Neuronal stem cell (in vitro differentiated cells): ENCODE results near the gene PDE8A.

Experiments
- DNase-seq: peaks from one replicate; pipeline ENCODE4 v3.0.0-alpha.2; 2013; ENCODE audit warnings: low spot score
- H2AFZ ChIP-seq: one replicate; pipeline ENCODE4 v1.6.1; 2013; ENCODE audit warnings: mild to moderate bottlenecking, low read length, inconsistent platforms
- H2AK5ac ChIP-seq: 2 replicates; pipeline ENCODE4 v1.6.1; 2013; ENCODE audit warnings: low read depth, mild to moderate bottlenecking, inconsistent platforms, low read length, moderate library complexity, mixed read lengths
- H2BK120ac ChIP-seq: 2 replicates; pipeline ENCODE4 v1.6.1; 2013; ENCODE audit warnings: low read depth, mild to moderate bottlenecking, inconsistent platforms, low read length, moderate library complexity, mixed read lengths
- H2BK12ac ChIP-seq: one replicate; pipeline ENCODE4 v1.6.1; 2013; ENCODE audit warnings: low read length, inconsistent platforms
- H2BK15ac ChIP-seq: 2 replicates; pipeline ENCODE4 v1.6.1; 2013; ENCODE audit warnings: mild to moderate bottlenecking, low read length, inconsistent platforms, mixed read lengths
- H2BK5ac ChIP-seq: one replicate; pipeline ENCODE4 v1.6.1; 2013; ENCODE audit warnings: inconsistent platforms, mild to moderate bottlenecking, low read length, moderate library complexity
- H3K14ac ChIP-seq: one replicate; pipeline ENCODE4 v1.6.1; 2013; ENCODE audit warnings: low read length, inconsistent platforms
- H3K18ac ChIP-seq: 2 replicates; pipeline ENCODE4 v1.6.1; 2013; ENCODE audit warnings: low read length, inconsistent platforms
- H3K23ac ChIP-seq: 2 replicates; pipeline ENCODE4 v1.6.1; 2013; ENCODE audit warnings: low read depth, mild to moderate bottlenecking, mixed read lengths, low read length, inconsistent platforms; ENCODE audit not compliant: poor library complexity
- H3K27ac ChIP-seq: replicated peaks from 3 replicates; pipeline ENCODE4 v1.5.1; 2013; ENCODE audit warnings: low read length, inconsistent platforms
- H3K27me3 ChIP-seq, 3 experiments: 2 replicates each; pipeline ENCODE4 v1.6.1; 2013; ENCODE audit warnings: low read length in 3 of 3, mild to moderate bottlenecking in 2 of 3, inconsistent platforms in 1 of 3, low read depth in 1 of 3, mixed read lengths in 1 of 3, moderate library complexity in 1 of 3; ENCODE audit not compliant: control insufficient read depth in 3 of 3, insufficient read depth in 3 of 3
- H3K36me3 ChIP-seq, 2 donors: replicated peaks in 1 of 2; 2 replicates each; pipeline ENCODE4 v1.6.1; 2013; ENCODE audit warnings: low read length in 2 of 2; ENCODE audit not compliant: control insufficient read depth in 2 of 2, insufficient read depth in 2 of 2
- H3K4ac ChIP-seq: 2 replicates; pipeline ENCODE4 v1.6.1; 2013; ENCODE audit warnings: inconsistent platforms, mild to moderate bottlenecking, low read length, moderate library complexity
- H3K4me1 ChIP-seq, 2 donors: 1 replicate in 1 of 2; 2 replicates in 1 of 2; pipeline ENCODE4 v1.6.1; 2013; ENCODE audit warnings: low read length in 2 of 2, low read depth in 1 of 2; ENCODE audit not compliant: control insufficient read depth in 2 of 2, insufficient read depth in 1 of 2
- H3K4me2 ChIP-seq: one replicate; pipeline ENCODE4 v1.6.1; 2013; ENCODE audit warnings: mild to moderate bottlenecking, low read length, inconsistent platforms; ENCODE audit not compliant: insufficient read depth, poor library complexity, severe bottlenecking
- H3K4me3 ChIP-seq, 2 donors: 2 replicates each; pipeline ENCODE4 v1.5.1; 2013; ENCODE audit warnings: low read length in 2 of 2, mild to moderate bottlenecking in 2 of 2, inconsistent platforms in 1 of 2, moderate library complexity in 1 of 2
- H3K79me1 ChIP-seq: one replicate; pipeline ENCODE4 v1.6.1; 2013; ENCODE audit warnings: low read depth, mild to moderate bottlenecking, inconsistent platforms, low read length, moderate library complexity
- H3K9ac ChIP-seq: one replicate; pipeline ENCODE4 v1.6.1; 2013; ENCODE audit warnings: mild to moderate bottlenecking, low read depth, low read length, inconsistent platforms; ENCODE audit not compliant: poor library complexity
- H3K9me3 ChIP-seq, 2 donors: replicated peaks in 1 of 2; 2 replicates each; pipeline versions ENCODE3 to v1.6.1; 2013; ENCODE audit warnings: low read length in 2 of 2, mild to moderate bottlenecking in 2 of 2, inconsistent platforms in 1 of 2, low read depth in 1 of 2, mixed read lengths in 1 of 2, moderate library complexity in 1 of 2; ENCODE audit not compliant: control insufficient read depth in 2 of 2, insufficient read depth in 1 of 2
- H4K8ac ChIP-seq: one replicate; pipeline ENCODE4 v1.6.1; 2013; ENCODE audit warnings: low read depth, mild to moderate bottlenecking, inconsistent platforms, low read length, moderate library complexity
- H4K91ac ChIP-seq: one replicate; pipeline ENCODE4 v1.6.1; 2013; ENCODE audit warnings: low read length, low read depth, mild to moderate bottlenecking, inconsistent platforms; ENCODE audit not compliant: poor library complexity
- WGBS, 2 donors: extraction: QIAGEN DNeasy Blood & Tissue Kit; methylation state at CpG; one replicate each; pipeline ENCODE4 v1.1.7; 2013; ENCODE audit warnings: missing lambda C conversion rate in 2 of 2, mixed read lengths in 1 of 2; ENCODE audit not compliant: insufficient read length in 2 of 2, insufficient replicate concordance in 1 of 2; ENCODE audit errors: extremely low coverage in 2 of 2; 5-methylcytosine and 5-hydroxymethylcytosine counted together

The PDE8A gene

DNA sequence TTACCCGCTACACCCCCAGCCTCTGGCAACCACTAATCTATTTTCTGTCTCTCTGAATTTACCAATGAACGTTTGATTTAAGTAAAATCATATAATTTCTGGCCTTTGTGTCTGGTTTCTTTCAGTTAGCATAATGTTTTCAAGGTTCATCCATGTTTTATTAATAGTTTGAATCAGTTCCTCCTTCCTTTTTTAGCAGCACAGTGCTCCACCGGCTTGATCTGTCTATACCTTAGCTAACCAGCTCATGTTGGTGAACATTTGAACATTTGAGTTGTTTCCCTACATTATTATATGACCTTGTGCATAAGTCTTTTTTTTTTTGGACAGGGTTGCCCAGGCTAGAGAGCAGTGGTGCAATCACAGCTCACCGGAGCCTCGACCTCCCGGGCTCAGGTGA is 33.3 kb downstream of the PDE8A start:
- Histone ChIP-seq H3K27me3 (no peaks in the 10 kb centered on the region), H2AK5ac (no peak overlapping the region), H3K79me1 (no peaks in the 10 kb centered on the region), H3K14ac (no peak overlapping the region), H3K4me1 (no peaks in the 10 kb centered on the region), H2AFZ (no peak overlapping the region), H2BK12ac (no peak overlapping the region), H3K4ac (no peak overlapping the region), H3K4me3 (no peak overlapping the region), H3K27ac (no peak overlapping the region), H4K8ac (no peak overlapping the region), H2BK15ac (no peak overlapping the region), H2BK120ac (no peak overlapping the region), H3K36me3 (no peaks in the 10 kb centered on the region), H2BK5ac (no peak overlapping the region), H4K91ac (no peak overlapping the region), H3K9me3 (no peaks in the 10 kb centered on the region), H3K23ac (no peak overlapping the region), H3K4me2 (no peak overlapping the region), H3K18ac (no peak overlapping the region), H3K9ac (no peak overlapping the region)
- no peak for DNase-seq
- no CpG with 5 or more reads among the region's 6 CpGs for WGBS, 2 donors

DNA sequence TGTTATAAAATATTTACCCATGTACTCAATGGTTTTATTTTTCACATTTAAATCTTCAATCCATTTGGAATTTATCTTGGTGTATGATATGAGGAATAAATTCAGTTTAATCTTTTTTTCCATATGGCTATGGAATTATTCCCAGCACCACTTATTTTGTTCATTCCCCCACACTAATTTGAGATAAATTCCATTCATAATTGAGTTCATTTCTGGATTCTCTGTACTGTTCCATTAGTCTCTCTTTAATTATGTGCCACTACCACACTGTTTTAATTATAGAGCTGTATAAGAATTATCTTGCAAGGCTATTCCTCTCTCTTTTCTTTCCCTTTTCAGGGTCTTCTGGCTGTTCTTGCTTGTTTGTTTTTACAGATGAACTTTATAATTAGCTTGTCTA is 34.6 kb downstream of the PDE8A start:
- H3K27me3 ChIP-seq = no peaks in the 10 kb centered on the region
- H2BK120ac ChIP-seq = no peak overlapping the region
- no peak overlapping the region for H4K8ac ChIP-seq
- no peak for DNase-seq
- H2AK5ac ChIP-seq = no peak overlapping the region
- no peak overlapping the region for H3K14ac ChIP-seq
- no peak overlapping the region for H2BK5ac ChIP-seq
- no peaks in the 10 kb centered on the region for H3K9me3 ChIP-seq
- H2BK15ac ChIP-seq = no peak overlapping the region
- no peaks in the 10 kb centered on the region for H3K4me1 ChIP-seq
- H2AFZ ChIP-seq = no peak overlapping the region
- H3K4me2 ChIP-seq = no peak overlapping the region
- no peak overlapping the region for H3K27ac ChIP-seq
- H3K23ac ChIP-seq = no peak overlapping the region
- no peak overlapping the region for H3K18ac ChIP-seq
- no peak overlapping the region for H3K4ac ChIP-seq
- no peaks in the 10 kb centered on the region for H3K36me3 ChIP-seq
- H4K91ac ChIP-seq = no peak overlapping the region
- no peaks in the 10 kb centered on the region for H3K79me1 ChIP-seq
- H3K4me3 ChIP-seq = no peak overlapping the region
- no peak overlapping the region for H3K9ac ChIP-seq
- no peak overlapping the region for H2BK12ac ChIP-seq

DNA sequence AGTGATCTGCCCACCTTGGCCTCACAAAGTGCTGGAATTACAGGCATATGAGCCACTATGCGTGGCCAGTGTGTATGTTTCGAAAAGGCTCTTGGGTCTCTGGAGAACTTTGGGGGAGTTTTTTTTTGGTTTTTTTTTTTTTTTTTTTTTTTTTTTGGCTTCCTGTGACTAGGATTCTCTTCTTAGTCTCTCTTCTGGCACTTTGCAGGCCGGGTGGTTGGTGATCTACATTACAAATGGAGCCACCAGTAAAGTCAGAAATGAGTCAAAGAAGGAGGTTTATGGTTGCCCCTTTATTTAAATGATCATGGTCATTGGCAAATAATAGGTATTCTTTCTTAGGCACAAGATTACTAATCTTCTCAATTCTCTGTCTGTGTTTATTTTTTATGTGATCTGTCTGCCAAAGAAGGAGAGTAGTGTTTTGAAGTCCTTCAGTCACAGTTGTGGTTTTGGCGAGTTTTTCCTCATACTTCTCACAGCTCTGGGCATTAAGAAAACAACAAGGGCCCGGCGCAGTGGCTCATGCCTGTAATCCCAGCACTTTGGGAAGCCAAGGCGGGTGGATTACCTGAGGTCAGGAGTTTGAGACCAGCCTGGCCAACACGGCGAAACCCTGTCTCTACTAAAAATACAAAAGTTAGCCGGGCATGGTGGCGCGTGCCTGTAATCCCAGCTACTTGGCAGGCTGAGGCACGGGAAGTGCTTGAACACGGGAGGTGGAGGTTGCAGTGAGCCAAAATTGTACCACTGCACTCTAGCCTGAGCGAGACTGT is 38.3 kb downstream of the PDE8A start:
- H4K8ac ChIP-seq = no peak overlapping the region
- H3K9me3 ChIP-seq = no peaks in the 10 kb centered on the region
- H2BK120ac ChIP-seq = no peak overlapping the region
- H2AFZ ChIP-seq = no peak overlapping the region
- no peak overlapping the region for H3K23ac ChIP-seq
- H3K27ac ChIP-seq = no peak overlapping the region
- H3K4me1 ChIP-seq = no peaks in the 10 kb centered on the region
- no peak overlapping the region for H2BK12ac ChIP-seq
- no peaks in the 10 kb centered on the region for H3K27me3 ChIP-seq
- H3K4ac ChIP-seq = no peak overlapping the region
- no peak overlapping the region for H2BK5ac ChIP-seq
- H2AK5ac ChIP-seq = no peak overlapping the region
- no peak overlapping the region for H3K4me3 ChIP-seq
- no peak overlapping the region for H4K91ac ChIP-seq
- no peak overlapping the region for H3K18ac ChIP-seq
- no CpG with 5 or more reads among the region's 15 CpGs for WGBS, 2 donors
- H3K79me1 ChIP-seq = no peaks in the 10 kb centered on the region
- H3K4me2 ChIP-seq = no peak overlapping the region
- no peak overlapping the region for H3K14ac ChIP-seq
- no peaks in the 10 kb centered on the region for H3K36me3 ChIP-seq
- H3K9ac ChIP-seq = no peak overlapping the region
- no peak overlapping the region for H2BK15ac ChIP-seq
- DNase-seq = no peak

DNA sequence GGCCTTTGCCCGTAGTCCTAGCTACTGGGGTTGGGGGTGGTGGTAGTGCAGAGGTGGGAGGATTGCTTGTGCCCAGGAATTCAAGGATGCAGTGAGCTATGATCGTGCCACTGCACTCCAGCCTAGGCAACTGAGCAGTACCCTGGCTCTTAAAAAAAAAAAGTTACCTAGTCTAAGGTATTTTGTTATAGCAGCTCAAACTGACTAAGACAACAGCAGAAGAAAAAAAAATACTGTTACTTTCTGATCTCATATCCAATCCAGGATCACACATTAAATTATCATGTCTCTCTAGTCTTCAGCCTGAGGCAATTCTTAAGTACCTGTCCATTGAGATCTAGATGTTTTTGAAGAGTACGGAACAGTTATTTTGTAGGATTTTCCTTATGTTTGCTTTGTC is 39.8 kb downstream of the PDE8A start:
- Histone ChIP-seq H3K4me3 (no peak overlapping the region), H2BK15ac (no peak overlapping the region), H4K91ac (no peak overlapping the region), H3K23ac (no peak overlapping the region), H2AFZ (no peak overlapping the region), H2AK5ac (no peak overlapping the region), H4K8ac (no peak overlapping the region), H2BK12ac (no peak overlapping the region), H2BK120ac (no peak overlapping the region), H3K36me3 (no peaks in the 10 kb centered on the region), H3K79me1 (no peaks in the 10 kb centered on the region), H3K18ac (no peak overlapping the region), H3K14ac (no peak overlapping the region), H3K4me1 (peaks cover 0 to 3% of the 10 kb centered on the region in 2 donors), H3K9me3 (no peaks in the 10 kb centered on the region), H3K27me3 (no peaks in the 10 kb centered on the region), H3K4ac (no peak overlapping the region), H3K4me2 (no peak overlapping the region), H3K27ac (no peak overlapping the region), H3K9ac (no peak overlapping the region), H2BK5ac (no peak overlapping the region)
- no CpG with 5 or more reads among the region's 3 CpGs for WGBS, 2 donors
- DNase-seq = no peak
